ENCODE results near the gene DNA2.

The DNA2 gene

GRCh38 chr10:68424454-68425014 lies 47.2 kb downstream of the DNA2 start:
- TF ChIP-seq CTCF (IDR thresholded peaks at IDR 0.05; ENCODE audit: low read depth, low read length) = no peak
- in situ Hi-C loops (cut with HindIII; ENCODE audit: low sequenced_read_pairs) = no loop called here
- H3K4me3 ChIP-seq (ENCODE audit: low read depth, low read length) = no peak overlapping the region
- no peak for DNase-seq (ENCODE audit: low read depth, low spot score)

DNA sequence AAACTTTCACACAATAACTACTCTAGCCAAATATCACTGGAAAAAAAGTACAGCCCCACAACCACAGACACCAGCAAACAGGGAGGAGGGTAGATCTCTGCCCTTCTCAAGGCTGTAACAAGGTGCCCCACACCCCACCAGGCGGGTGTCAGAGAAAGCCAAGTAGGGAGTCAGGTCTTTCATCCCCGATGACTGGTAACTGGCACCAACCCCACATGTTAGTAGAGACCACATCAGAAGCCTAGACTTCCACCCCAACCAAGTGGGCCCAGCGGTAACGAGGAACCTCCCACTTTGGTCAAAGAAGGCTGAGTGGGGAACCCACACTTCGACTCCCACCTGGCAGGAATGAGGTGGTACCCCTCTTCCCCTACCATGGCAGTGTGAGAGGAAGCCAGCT lies 48.3 kb downstream of the DNA2 start:
- in situ Hi-C loops (cut with HindIII; ENCODE audit: low sequenced_read_pairs) = no loop called here
- TF ChIP-seq CTCF (IDR thresholded peaks at IDR 0.05; ENCODE audit: low read depth, low read length) = no peak
- no peak overlapping the region for H3K4me3 ChIP-seq (ENCODE audit: low read depth, low read length)
- DNase-seq (ENCODE audit: low read depth, low spot score) = no peak

- H3K4me3 ChIP-seq (ENCODE audit: low read depth, low read length) = no peak overlapping the region
- TF ChIP-seq CTCF (IDR thresholded peaks at IDR 0.05; ENCODE audit: low read depth, low read length) = no peak
- in situ Hi-C loops (cut with HindIII; ENCODE audit: low sequenced_read_pairs) = no loop called here
- DNase-seq (ENCODE audit: low read depth, low spot score) = no peak
Observed at GRCh38 chr10:68419376-68419775, 52.4 kb downstream of the DNA2 start.

DNA sequence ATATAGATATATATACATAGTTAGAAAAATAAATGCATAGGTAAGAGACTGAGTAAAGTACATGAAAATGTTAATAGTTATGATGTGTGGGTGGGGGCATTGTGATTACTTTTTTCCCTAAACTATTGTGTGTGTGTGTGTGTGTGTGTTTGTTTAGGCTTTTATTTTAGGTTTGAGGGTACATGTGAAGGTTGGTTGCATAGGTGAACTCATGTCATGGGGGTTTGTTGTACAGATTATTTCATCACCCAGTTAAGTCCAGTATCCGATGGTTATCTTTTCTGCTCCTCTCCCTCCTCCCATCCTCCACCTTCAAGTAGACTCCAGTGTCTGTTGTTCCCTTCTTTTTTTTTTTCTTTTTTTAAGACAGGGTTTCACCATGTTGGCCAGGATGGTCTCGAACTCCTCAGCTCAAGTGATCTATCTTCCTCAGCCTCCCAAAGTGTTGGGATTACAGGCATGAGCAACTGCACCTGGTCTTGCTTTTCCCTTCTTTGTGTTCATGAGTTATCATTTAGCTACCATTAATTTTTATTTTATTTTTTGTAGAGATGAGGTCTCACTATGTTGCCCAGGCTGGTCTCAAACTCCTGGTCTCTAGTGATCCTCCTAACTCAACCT lies 62.8 kb downstream of the DNA2 start:
- no peak overlapping the region for H3K4me3 ChIP-seq (ENCODE audit: low read depth, low read length)
- in situ Hi-C loops (cut with HindIII; ENCODE audit: low sequenced_read_pairs) = no loop called here
- DNase-seq (ENCODE audit: low read depth, low spot score) = no peak
- no peak for TF ChIP-seq CTCF (IDR thresholded peaks at IDR 0.05; ENCODE audit: low read depth, low read length)

DNA sequence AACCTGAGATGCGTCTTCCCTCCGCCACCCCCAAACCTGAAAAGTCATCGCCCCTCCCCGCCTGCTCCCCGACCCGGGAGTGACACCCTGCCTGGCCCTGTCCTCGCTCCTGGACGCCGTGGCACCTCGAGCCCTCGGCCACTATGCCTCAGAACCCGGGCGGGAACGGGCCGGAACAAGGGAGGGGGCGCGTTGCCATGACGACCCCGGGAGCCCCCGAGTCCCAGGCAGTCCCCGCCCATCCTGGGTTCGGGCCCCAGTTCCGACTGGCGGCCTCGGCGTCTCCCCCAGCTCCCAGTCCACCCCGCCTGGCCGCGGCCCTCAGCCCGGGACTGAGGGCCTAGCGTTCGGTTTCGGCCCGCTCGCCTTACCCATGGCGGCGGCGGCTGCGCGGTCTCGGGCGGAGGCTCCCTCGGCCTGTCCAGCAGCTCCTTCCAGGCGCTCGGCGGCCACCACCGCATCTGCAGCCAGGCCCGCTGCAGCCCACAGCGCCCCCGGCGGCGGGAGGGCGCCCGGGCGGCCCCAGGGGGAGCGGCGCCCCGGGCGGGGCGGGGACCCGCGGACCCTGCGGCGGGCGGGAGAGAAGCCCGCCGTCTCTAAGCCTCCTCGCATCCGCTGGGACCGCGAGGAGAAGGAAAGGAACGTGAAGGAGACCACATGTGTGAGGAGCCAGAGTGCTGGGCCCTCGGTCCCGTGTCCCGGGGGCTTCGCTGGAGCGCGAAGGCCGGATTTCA lies 64.8 kb downstream of the DNA2 start, which contains the start of gene RUFY2:
Gene RUFY2 (minus strand): TSS at position 463 of the 734 bp plus-strand sequence. CDS start 88 bp downstream, at position 375.
- TF ChIP-seq CTCF (IDR thresholded peaks at IDR 0.05; ENCODE audit: low read depth, low read length) = peak; percentile 42
- in situ Hi-C loops (cut with HindIII; ENCODE audit: low sequenced_read_pairs) = no loop called here
- peak; percentile 79 for DNase-seq (ENCODE audit: low read depth, low spot score)
- peak within 1 kb of the TSS; percentile 98 for H3K4me3 ChIP-seq (ENCODE audit: low read depth, low read length)

DNA sequence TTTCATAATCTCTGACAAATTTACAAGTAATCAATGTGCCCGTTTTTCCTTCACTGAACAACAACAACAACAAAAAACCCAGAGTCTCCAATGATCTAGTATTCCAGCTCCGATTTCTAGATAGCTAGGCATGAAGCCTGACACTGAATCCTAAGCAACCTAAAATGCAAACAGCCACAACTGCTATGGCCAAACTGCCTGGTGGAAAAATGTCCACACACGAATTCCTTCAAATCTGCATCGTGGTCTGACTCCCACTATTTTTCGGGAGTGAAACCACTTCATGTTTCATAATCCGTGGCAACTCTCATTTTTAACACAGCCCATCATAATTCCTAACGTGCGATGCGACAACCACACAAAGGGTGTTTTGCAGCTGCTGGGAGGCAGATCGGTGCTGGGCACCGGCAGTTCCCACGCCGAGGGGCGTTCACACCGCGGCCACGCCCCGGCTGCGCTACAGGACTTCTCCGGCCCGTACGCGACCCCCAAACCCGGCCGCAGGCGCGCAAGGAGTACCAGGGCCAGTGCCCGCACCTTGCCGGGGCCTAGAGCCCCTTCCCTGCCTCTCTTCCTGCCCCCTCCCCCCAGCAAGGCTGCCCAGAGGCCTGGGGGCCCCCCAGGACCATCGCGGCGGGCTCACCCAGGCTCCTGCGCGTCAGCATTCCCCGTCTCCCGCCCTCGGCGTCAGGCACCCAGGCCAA lies 65.5 kb downstream of the DNA2 start:
- peak overlapping the region; percentile 98 for H3K4me3 ChIP-seq (ENCODE audit: low read depth, low read length)
- TF ChIP-seq CTCF (IDR thresholded peaks at IDR 0.05; ENCODE audit: low read depth, low read length) = no peak
- DNase-seq (ENCODE audit: low read depth, low spot score) = peak; percentile 66
- in situ Hi-C loops (cut with HindIII; ENCODE audit: low sequenced_read_pairs) = no loop called here
